ENCODE results near the gene PDE4D. TPM values are rescaled to one million over a fixed set of nuclear protein-coding genes. Genes with fewer than 3 reads are reported as not detected.

PDE4D gene
- total RNA-seq, 1 experiment from 2014 or later: 2.1 TPM

- H3K4me1 ChIP-seq (ENCODE audit: insufficient read depth, low read length): peaks cover 7% of the 10 kb centered on the region; the same call in 1 of the 2 replicates
- no peaks in the 10 kb centered on the region; the same call in 1 of the 2 replicates for H3K27me3 Mint-ChIP-seq (ENCODE audit: low read depth)
- no peak overlapping the region for H3K14ac ChIP-seq (ENCODE audit: insufficient read depth, low read length)
- no peaks in the 10 kb centered on the region for H3K79me2 ChIP-seq (ENCODE audit: insufficient read depth, low read length)
- H2AFZ ChIP-seq (ENCODE audit: low read length): no peak overlapping the region
- no peak overlapping the region for H3K56ac ChIP-seq (ENCODE audit: insufficient read length, low read depth, low read length)
- no peak overlapping the region for H2BK5ac ChIP-seq (ENCODE audit: insufficient read length, low read length)
- no peak for DNase-seq
- TF ChIP-seq CTCF (conservative IDR thresholded peaks at IDR 0.05): no peak
- H2BK20ac ChIP-seq (ENCODE audit: low read depth, low read length, poor library complexity, severe bottlenecking): peak overlapping the region; percentile 75
- no peak overlapping the region for H2BK15ac ChIP-seq (ENCODE audit: low read depth, low read length)
- no peak overlapping the region; a peak in 1 of 7 replicates for H3K27ac Mint-ChIP-seq
- no peak overlapping the region for H4K5ac ChIP-seq (ENCODE audit: insufficient read length, low read depth, low read length)
- H3K4me2 ChIP-seq (ENCODE audit: insufficient read depth, insufficient read length, low read length): no peak overlapping the region
- no peaks in the 10 kb centered on the region for H3K36me3 Mint-ChIP-seq (ENCODE audit: insufficient read depth in 1 of 3, low read depth in 3 of 3)
- H3K9me3 ChIP-seq (ENCODE audit: control insufficient read depth, low read depth, low read length): no peaks in the 10 kb centered on the region
- H4K8ac ChIP-seq (replicated peaks; ENCODE audit: insufficient read length, low read depth, low read length): no peak overlapping the region
- H2AK5ac ChIP-seq (ENCODE audit: insufficient read length, low read length): no peak overlapping the region
- no peaks in the 10 kb centered on the region for H3K23me2 ChIP-seq (ENCODE audit: insufficient read length, low read depth, low read length, poor library complexity, severe bottlenecking)
- peaks cover 30 to 51% of the 10 kb centered on the region in 2 experiments for H3K4me1 Mint-ChIP-seq
- no peak overlapping the region for H4K91ac ChIP-seq (ENCODE audit: insufficient read length, low read depth, low read length)
- no peak overlapping the region for H3K9ac ChIP-seq (ENCODE audit: extremely low read depth, insufficient read length, low read length)
- peak overlapping the region; percentile 82 for H2BK12ac ChIP-seq (ENCODE audit: insufficient read length, low read depth, low read length)
- peak overlapping the region; percentile 23 for H2BK120ac ChIP-seq (ENCODE audit: low read depth, low read length, poor library complexity, severe bottlenecking)
- no peak overlapping the region for H3K27ac ChIP-seq (ENCODE audit: insufficient read length, low read depth, low read length)
- no peaks in the 10 kb centered on the region for H3K79me1 ChIP-seq (ENCODE audit: insufficient read depth, low read depth, low read length, poor library complexity, severe bottlenecking)
- H3K27me3 ChIP-seq (ENCODE audit: insufficient read depth, low read length): no peaks in the 10 kb centered on the region
- no peak overlapping the region for H3K4ac ChIP-seq (ENCODE audit: low read depth, low read length)
- no peak overlapping the region for H3K4me3 Mint-ChIP-seq
- no peak overlapping the region for H3T11ph ChIP-seq (ENCODE audit: low read length)
- WGBS (ENCODE audit: extremely low coverage, insufficient read length, low lambda C conversion rate): no CpG with 5 or more reads among the region's 1 CpG
- no peaks in the 10 kb centered on the region for H3K9me3 Mint-ChIP-seq
- H4K20me1 ChIP-seq (ENCODE audit: control insufficient read depth, insufficient read depth, insufficient read length): no peaks in the 10 kb centered on the region
- no peak overlapping the region for H3K23ac ChIP-seq (ENCODE audit: insufficient read length, low read depth, low read length)
- H3K18ac ChIP-seq (ENCODE audit: insufficient read length, low read depth, low read length): peak overlapping the region; percentile 75
These were observed 891.2 kb downstream of the PDE4D start for GRCh38 chr5:59002162-59002825.
